DND-41 (cell line): ENCODE measurements around the gene SEC14L2.

Experiments used
- EZH2 ChIP-seq: IDR thresholded peaks from 3 replicates; pipeline ENCODE4 v1.6.1; 2012; ENCODE audit warnings: borderline replicate concordance, low read depth, mild to moderate bottlenecking, moderate library complexity, low read length, inconsistent platforms; ENCODE audit not compliant: severe bottlenecking
- TF ChIP-seq, protein P1 (sequence below): IDR thresholded peaks from 2 replicates; pipeline ENCODE4 v1.5.1; 2012; ENCODE audit warnings: borderline replicate concordance, low read length, moderate library complexity, mild to moderate bottlenecking; ENCODE audit not compliant: poor library complexity, severe bottlenecking; ENCODE audit errors: extremely low read depth

DNA sequence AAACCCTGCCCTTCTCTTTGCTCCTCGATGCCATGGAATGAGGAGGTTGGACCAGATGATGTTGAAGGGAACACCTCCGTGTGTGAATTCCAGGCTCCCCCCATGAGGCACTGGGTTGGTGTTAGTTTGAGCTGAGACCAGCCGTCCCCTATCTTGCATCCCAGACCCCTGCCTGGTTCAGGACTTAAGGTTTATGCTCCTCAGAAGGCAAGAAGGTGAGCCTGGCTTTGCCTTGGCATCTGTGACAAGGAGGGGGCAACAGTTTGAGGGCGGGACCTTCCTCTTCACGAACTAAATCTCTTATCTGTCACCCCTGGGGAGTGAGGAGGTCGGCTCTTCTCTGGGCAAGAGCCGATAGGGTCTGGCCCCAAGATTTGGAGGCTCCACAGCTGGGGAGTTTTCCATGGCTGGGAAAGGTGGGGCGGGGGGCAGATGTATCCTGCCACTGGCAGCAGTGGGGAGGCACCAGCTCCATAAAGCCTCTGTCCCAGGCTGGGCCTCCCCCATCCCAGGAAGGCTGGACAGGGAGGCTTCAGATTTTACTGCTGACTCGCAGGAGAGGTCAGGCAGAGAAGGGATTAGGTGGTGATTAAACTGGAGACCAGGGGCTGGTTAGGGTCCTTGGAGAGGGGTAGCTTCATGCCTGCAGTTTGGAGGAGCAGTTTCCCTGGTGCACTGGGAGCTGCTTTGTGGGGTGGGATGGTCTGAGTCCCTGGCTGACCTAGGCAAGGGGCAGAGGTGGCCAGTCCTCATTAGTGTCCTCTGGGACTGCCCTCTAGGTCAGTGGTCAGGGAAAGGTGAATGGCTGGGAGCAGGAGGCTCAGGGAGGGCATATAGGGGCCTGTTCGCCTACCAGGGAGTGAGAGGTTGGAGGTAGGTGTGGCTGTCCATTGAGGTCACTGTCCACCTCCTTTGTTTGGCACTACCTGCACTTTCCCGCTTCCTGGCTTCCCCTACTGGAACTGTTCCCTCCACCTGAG is 1.1 kb downstream of the SEC14L2 start:
- TF ChIP-seq, protein P1, sequence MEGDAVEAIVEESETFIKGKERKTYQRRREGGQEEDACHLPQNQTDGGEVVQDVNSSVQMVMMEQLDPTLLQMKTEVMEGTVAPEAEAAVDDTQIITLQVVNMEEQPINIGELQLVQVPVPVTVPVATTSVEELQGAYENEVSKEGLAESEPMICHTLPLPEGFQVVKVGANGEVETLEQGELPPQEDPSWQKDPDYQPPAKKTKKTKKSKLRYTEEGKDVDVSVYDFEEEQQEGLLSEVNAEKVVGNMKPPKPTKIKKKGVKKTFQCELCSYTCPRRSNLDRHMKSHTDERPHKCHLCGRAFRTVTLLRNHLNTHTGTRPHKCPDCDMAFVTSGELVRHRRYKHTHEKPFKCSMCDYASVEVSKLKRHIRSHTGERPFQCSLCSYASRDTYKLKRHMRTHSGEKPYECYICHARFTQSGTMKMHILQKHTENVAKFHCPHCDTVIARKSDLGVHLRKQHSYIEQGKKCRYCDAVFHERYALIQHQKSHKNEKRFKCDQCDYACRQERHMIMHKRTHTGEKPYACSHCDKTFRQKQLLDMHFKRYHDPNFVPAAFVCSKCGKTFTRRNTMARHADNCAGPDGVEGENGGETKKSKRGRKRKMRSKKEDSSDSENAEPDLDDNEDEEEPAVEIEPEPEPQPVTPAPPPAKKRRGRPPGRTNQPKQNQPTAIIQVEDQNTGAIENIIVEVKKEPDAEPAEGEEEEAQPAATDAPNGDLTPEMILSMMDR: no peak
- TF ChIP-seq EZH2: no peak
